PFSK-1 (cell line): ENCODE measurements around the gene MISP.

Experiments used
- FOXP2 ChIP-seq: optimal IDR thresholded peaks from 2 replicates; pipeline ENCODE3; 2011; ENCODE audit warnings: borderline replicate concordance, control low read depth, inconsistent platforms; ENCODE audit not compliant: insufficient read depth; ENCODE audit errors: extremely low read length, extremely low read depth
- POLR2AphosphoS5 ChIP-seq: IDR thresholded peaks from 2 replicates; pipeline ENCODE4 v1.6.1; 2012; ENCODE audit warnings: low read depth, mild to moderate bottlenecking, control low read depth, low read length, moderate library complexity
- REST ChIP-seq, 2 experiments: IDR thresholded peaks; 2 replicates each; pipeline versions ENCODE4 v1.6.1 to v1.8.0; 2011 to 2012; ENCODE audit warnings: low read depth in 2 of 2, low read length in 2 of 2, control low read depth in 1 of 2, inconsistent platforms in 1 of 2, mild to moderate bottlenecking in 1 of 2, moderate library complexity in 1 of 2; ENCODE audit not compliant: insufficient read depth in 1 of 2
- SIN3A ChIP-seq: IDR thresholded peaks from 2 replicates; pipeline ENCODE4 v1.6.1; 2012; ENCODE audit warnings: mild to moderate bottlenecking, low read length, moderate library complexity, borderline replicate concordance; ENCODE audit not compliant: insufficient read depth
- TAF1 ChIP-seq: IDR thresholded peaks from 2 replicates; pipeline ENCODE4 v1.6.1; 2012; ENCODE audit warnings: low read length, control low read depth, borderline replicate concordance; ENCODE audit not compliant: insufficient read depth

The MISP gene

GRCh38 chr19:771332-771785, 20.4 kb downstream of the MISP start:
- TF ChIP-seq TAF1, result no peak
- no peak for TF ChIP-seq FOXP2
- TF ChIP-seq POLR2AphosphoS5, result no peak
- TF ChIP-seq SIN3A, result no peak
- TF ChIP-seq REST (IDR thresholded peaks at IDR 0.05; ENCODE audit: insufficient read depth in 1 of 2, low read depth in 2 of 2, low read length in 2 of 2), result no peak

- TF ChIP-seq TAF1 (no peak), SIN3A (no peak), REST (IDR thresholded peaks at IDR 0.05; ENCODE audit: insufficient read depth in 1 of 2, low read depth in 2 of 2, low read length in 2 of 2) (no peak), FOXP2 (no peak), POLR2AphosphoS5 (no peak)
Observed at GRCh38 chr19:772063-772462, 21.2 kb downstream of the MISP start.

DNA sequence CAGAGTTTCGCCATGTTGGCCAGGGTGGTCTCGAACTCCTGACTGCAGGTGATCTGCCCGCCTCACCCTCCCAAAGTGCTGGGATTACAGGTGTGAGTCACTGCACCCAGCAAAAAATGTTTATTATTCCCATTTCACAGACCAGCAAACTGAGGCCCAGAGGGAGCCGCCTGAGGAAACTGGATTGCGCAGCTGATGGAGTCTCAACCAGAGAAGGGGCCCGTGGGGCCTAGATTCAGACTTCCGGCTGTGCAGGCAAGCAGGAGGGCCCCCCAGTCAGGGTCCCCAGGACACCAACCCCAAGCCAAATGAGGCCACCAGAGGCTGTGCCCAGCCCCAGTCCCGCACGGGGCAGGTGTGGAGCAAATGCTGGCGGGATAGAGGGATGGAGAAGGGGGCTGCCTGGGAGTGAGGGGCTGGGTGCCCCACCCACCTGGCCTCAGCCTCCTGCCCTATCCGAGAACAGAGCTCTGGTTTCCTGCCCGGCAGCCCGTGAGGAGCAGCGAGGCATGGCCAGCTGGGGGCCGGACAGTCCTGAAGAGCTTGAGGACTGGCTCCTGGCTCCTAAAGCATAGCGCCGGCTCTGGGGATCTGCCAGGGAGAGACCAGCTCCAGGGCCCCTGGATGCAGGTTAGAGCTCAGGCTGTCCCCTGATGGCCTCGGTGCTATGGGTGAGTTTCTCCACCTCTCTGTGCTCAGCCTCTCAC, 22.0 kb downstream of the MISP start:
- TF ChIP-seq TAF1 (no peak), POLR2AphosphoS5 (no peak), REST (IDR thresholded peaks at IDR 0.05; ENCODE audit: insufficient read depth in 1 of 2, low read depth in 2 of 2, low read length in 2 of 2) (no peak)

DNA sequence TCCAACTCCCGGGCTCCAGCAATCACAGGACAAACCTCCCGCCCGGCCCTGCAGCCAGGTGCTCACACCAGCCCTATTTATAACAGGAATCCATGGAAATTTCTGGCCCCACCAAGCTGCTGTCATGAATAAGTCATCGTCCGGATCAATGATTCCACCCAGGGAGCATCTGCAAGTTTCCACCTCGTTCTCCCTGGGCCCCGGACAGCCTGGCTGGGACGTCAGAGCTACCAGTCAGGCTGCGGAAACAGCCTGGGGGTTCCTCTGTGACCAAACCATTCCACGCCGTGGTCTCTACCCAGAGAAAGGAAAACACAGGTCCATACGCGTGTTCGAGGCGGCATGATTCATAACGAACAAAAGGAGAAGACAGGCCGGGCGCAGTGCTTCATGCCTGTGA, 25.6 kb downstream of the MISP start:
- TF ChIP-seq FOXP2 (no peak), REST (IDR thresholded peaks at IDR 0.05; ENCODE audit: insufficient read depth in 1 of 2, low read depth in 2 of 2, low read length in 2 of 2) (no peak), SIN3A (no peak), TAF1 (no peak), POLR2AphosphoS5 (no peak)
